ENCODE data around the gene SPTBN4.
"Not testable (repeated sequence)": the region's sequence is repeated elsewhere in the genome, so short reads cannot be mapped to it uniquely, and the experiment has no call there.

SPTBN4 gene

GRCh38 chr19:40510526-40511115 lies 43.8 kb downstream of the SPTBN4 start:
- DNase-seq: no peak

- no peak for DNase-seq
Measured at GRCh38 chr19:40511487-40511886, 44.7 kb downstream of the SPTBN4 start.

GRCh38 chr19:40512110-40512472 lies 45.3 kb downstream of the SPTBN4 start:
- DNase-seq: no peak

- DNase-seq: peak; percentile 18
Measured at GRCh38 chr19:40512473-40513344, 45.9 kb downstream of the SPTBN4 start.

GRCh38 chr19:40513345-40513678 lies 46.5 kb downstream of the SPTBN4 start:
- no peak for DNase-seq

- DNase-seq: no peak
Measured at GRCh38 chr19:40513741-40514315, 47.0 kb downstream of the SPTBN4 start.

- no peak for DNase-seq
Measured at GRCh38 chr19:40517248-40517647, 50.4 kb downstream of the SPTBN4 start.

GRCh38 chr19:40519352-40520322 lies 52.8 kb downstream of the SPTBN4 start:
- DNase-seq: peak; percentile 50

- DNase-seq: peak; percentile 15
Measured at GRCh38 chr19:40521276-40521675, 54.5 kb downstream of the SPTBN4 start.

GRCh38 chr19:40521900-40522299 lies 55.1 kb downstream of the SPTBN4 start:
- DNase-seq: not testable (repeated sequence)

- DNase-seq: peak; percentile 69
Measured at GRCh38 chr19:40523322-40524047, 56.7 kb downstream of the SPTBN4 start.

- DNase-seq: no peak
Measured at GRCh38 chr19:40524133-40524549, 57.3 kb downstream of the SPTBN4 start.

- DNase-seq: no peak
Measured at GRCh38 chr19:40524655-40525054, 57.9 kb downstream of the SPTBN4 start.

- DNase-seq: no peak
Measured at GRCh38 chr19:40525234-40526051, 58.6 kb downstream of the SPTBN4 start.

GRCh38 chr19:40528078-40528477 lies 61.3 kb downstream of the SPTBN4 start:
- DNase-seq: no peak

- DNase-seq: no peak
Measured at GRCh38 chr19:40528533-40529092, 61.8 kb downstream of the SPTBN4 start.

GRCh38 chr19:40529093-40529954 lies 62.5 kb downstream of the SPTBN4 start:
- DNase-seq: peak; percentile 89

- peak; percentile 30 for DNase-seq
Measured at GRCh38 chr19:40530091-40530901, 63.5 kb downstream of the SPTBN4 start.

- DNase-seq: no peak
Measured at GRCh38 chr19:40533508-40533907, 66.7 kb downstream of the SPTBN4 start.
